ENCODE measurements around the gene SMTNL2. TPM values are rescaled to one million over a fixed set of nuclear protein-coding genes. Genes with fewer than 3 reads are reported as not detected.

The SMTNL2 gene
- total RNA-seq, 4 donors from 2014 or later: 5.7 to 12.0 (median 6.8) TPM; not detected in 1

GRCh38 chr17:4625181-4625617 is 40.9 kb downstream of the SMTNL2 start:
- no peaks in the 10 kb centered on the region for H3K9me3 ChIP-seq
- no peak overlapping the region for H3K4me3 ChIP-seq
- no peak overlapping the region for H3K27ac ChIP-seq
- no peaks in the 10 kb centered on the region for H3K36me3 ChIP-seq
- no peak for TF ChIP-seq POLR2A (IDR thresholded peaks at IDR 0.05)
- no peak for TF ChIP-seq CTCF (IDR thresholded peaks at IDR 0.05)
- intact Hi-C loops (cut with DNase I; ENCODE audit: low total_unique reads): no loop called here
- H3K4me1 ChIP-seq: no peaks in the 10 kb centered on the region
- no peak for DNase-seq
- H3K27me3 ChIP-seq: no peaks in the 10 kb centered on the region

- intact Hi-C loops (cut with DNase I; ENCODE audit: low total_unique reads): no loop called here
- H3K36me3 ChIP-seq: no peaks in the 10 kb centered on the region
- TF ChIP-seq POLR2A (IDR thresholded peaks at IDR 0.05): no peak
- TF ChIP-seq CTCF (IDR thresholded peaks at IDR 0.05): no peak
- no peaks in the 10 kb centered on the region for H3K27me3 ChIP-seq
- H3K4me1 ChIP-seq: no peaks in the 10 kb centered on the region
- no peaks in the 10 kb centered on the region for H3K9me3 ChIP-seq
- no peak for DNase-seq
- no peak overlapping the region for H3K4me3 ChIP-seq
- H3K27ac ChIP-seq: no peak overlapping the region
These were observed 42.5 kb downstream of the SMTNL2 start for GRCh38 chr17:4626734-4627256.

- H3K4me1 ChIP-seq: no peaks in the 10 kb centered on the region
- H3K27me3 ChIP-seq: peaks cover 0 to 5% of the 10 kb centered on the region in 2 donors
- no peak overlapping the region for H3K27ac ChIP-seq
- intact Hi-C loops (cut with DNase I; ENCODE audit: low total_unique reads): no loop called here
- DNase-seq: no peak
- no peaks in the 10 kb centered on the region for H3K9me3 ChIP-seq
- no peaks in the 10 kb centered on the region for H3K36me3 ChIP-seq
- TF ChIP-seq POLR2A (IDR thresholded peaks at IDR 0.05) (no peak), CTCF (IDR thresholded peaks at IDR 0.05) (no peak)
- no peak overlapping the region for H3K4me3 ChIP-seq
These were observed 47.1 kb downstream of the SMTNL2 start for GRCh38 chr17:4631431-4631830.

- no peak for DNase-seq
- H3K4me1 ChIP-seq: no peaks in the 10 kb centered on the region
- intact Hi-C loops (cut with DNase I; ENCODE audit: low total_unique reads): no loop called here
- H3K4me3 ChIP-seq: no peak overlapping the region
- no peak for TF ChIP-seq CTCF (IDR thresholded peaks at IDR 0.05)
- TF ChIP-seq POLR2A (IDR thresholded peaks at IDR 0.05): no peak
- peaks cover 0 to 9% of the 10 kb centered on the region in 2 donors for H3K27me3 ChIP-seq
- no peaks in the 10 kb centered on the region for H3K36me3 ChIP-seq
- no peak overlapping the region for H3K27ac ChIP-seq
- H3K9me3 ChIP-seq: no peaks in the 10 kb centered on the region
These were observed 47.7 kb downstream of the SMTNL2 start for GRCh38 chr17:4631836-4632580.

- no peak for DNase-seq
- H3K27ac ChIP-seq: no peak overlapping the region
- intact Hi-C loops (cut with DNase I; ENCODE audit: low total_unique reads): no loop called here
- no peaks in the 10 kb centered on the region for H3K4me1 ChIP-seq
- H3K36me3 ChIP-seq: no peaks in the 10 kb centered on the region
- TF ChIP-seq POLR2A (IDR thresholded peaks at IDR 0.05): no peak
- TF ChIP-seq CTCF (IDR thresholded peaks at IDR 0.05): no peak
- no peaks in the 10 kb centered on the region for H3K9me3 ChIP-seq
- H3K27me3 ChIP-seq: peaks cover 0 to 12% of the 10 kb centered on the region in 2 donors
- H3K4me3 ChIP-seq: no peak overlapping the region
These were observed 48.2 kb downstream of the SMTNL2 start for GRCh38 chr17:4632581-4632920.
